COLO668 (cell line): ENCODE measurements around the gene MIP.
"Not testable (repeated sequence)": the region's sequence is repeated elsewhere in the genome, so short reads cannot be mapped to it uniquely, and the experiment has no call there.

Experiments used
- DNase-seq: peaks from one replicate; lab custom pipeline; 2025; ENCODE audit not compliant: unreplicated experiment; lab: John Stamatoyannopoulos, UW

MIP gene

DNA sequence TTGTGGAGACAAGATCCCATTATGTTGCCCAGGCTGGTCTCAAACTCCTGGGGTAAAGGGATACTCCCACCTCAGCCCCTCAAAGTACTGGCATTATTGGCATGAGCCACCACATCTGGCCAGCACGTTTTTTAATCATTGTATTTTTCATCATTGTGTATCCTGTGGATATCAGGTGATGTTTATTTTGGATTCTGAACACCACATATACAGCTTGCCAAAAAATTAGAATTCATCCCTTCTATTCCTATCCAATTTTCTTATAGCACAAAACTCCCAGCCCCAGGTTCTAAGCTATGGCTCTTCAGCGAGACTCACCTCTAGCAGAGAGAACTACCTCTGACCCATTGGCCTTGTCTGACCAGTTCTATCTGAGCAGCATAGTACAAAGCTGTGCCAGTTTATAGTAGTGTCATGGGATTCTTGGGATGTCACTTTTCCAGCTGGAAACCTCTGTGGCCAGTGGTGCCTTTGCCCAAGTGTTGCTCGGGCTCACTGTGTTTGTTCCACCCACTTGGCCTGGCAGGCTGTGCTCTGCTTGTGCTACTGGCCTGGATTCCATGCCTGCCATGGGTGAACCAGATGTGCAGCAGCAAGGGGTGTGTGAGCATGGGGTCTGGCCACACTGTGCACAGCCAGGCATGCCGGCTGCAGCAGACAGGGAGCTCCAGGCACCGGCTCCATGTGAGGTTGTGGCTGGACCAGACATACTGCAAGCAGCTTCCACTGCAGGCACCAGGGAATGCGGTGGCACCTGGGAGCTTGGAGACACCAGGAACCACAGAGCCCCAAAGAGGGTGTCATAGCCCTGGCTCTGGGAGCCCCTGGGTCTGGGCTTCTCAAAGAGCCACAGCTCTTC is 42.4 kb downstream of the MIP start:
- no peak for DNase-seq

DNA sequence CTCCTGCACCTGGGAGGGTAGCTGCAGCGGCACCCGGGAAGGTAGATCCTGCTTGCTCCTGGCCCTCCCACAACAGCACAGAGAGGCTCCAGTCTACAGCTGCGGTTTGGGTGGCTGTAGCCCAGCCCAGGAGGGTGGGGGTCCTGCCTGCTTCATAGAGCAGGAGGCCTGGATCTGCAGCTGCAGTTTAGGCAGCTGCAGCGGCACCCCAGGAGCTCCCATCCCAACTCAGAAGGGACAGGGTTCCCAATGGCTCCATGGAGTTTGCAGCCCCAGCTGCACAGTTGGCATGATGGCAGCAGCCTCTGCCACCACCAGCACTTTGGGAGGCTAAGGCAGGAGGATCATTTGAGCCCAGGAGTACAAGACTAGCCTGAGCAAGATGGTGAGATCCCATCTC is 43.7 kb downstream of the MIP start:
- no peak for DNase-seq

DNA sequence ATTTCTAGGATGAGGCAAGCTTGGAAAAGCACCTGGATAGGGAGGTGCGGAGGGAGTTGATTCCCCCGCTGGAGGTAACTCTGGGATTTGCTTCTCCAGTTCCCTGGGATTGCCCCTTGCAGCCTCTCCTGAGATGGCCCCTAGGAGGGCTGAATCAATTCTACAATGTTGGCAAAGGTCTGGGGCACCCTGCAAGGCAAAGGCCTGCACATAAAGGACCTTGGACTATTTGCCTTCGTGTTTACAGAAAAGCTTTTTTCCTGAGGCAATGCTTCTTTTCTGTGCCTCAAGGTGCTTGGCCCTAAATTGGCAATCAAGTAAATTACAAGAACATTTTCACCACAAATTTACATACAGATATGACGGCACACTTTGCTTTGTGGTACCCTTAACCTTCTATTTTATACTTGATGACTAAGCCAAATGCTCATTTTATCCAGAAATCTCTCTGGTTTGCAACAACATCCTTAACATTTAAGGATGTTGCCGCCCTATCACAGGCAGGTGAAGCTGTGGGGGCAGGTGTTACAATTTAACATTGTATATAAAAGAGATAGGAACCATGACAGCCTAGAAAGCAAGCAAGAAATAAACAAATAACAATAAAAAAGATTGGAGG is 45.5 kb downstream of the MIP start:
- DNase-seq: no peak

DNA sequence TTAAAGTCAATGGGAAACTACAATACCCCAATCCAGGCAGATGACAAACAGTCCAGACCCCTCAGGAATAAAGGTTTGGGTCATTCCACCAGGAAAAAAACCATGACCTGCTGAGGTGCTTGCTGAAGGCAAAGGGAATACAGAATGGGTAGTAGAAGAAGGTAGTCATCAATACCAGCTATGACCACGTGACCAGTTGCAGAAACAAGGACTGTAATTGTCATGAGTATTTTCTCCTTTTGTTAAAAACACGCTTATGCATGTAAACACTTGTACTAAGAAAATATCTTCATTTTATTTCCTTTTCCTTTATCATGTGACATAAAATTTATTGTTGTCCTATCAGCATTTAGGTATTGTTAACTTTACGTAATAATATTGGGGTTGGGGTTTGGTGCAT is 50.2 kb downstream of the MIP start:
- DNase-seq: not testable (repeated sequence)

DNA sequence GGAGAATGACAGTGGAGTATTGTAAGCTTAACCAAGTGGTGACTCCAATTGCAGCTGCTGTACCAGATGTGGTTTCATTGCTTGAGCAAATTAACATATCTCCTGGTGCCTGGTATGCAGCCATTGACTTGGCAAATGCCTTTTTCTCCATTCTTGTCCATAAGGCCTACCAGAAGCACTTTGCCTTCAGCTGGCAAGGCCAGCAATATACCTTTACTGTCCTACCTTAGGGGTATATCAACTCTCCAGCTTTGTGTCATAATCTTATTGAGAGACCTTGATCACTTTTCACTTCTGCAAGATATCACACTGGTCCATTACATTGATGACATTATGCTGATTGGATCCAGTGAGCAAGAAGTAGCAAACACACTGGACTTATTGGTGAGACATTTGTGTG is 52.8 kb downstream of the MIP start:
- DNase-seq: not testable (repeated sequence)

DNA sequence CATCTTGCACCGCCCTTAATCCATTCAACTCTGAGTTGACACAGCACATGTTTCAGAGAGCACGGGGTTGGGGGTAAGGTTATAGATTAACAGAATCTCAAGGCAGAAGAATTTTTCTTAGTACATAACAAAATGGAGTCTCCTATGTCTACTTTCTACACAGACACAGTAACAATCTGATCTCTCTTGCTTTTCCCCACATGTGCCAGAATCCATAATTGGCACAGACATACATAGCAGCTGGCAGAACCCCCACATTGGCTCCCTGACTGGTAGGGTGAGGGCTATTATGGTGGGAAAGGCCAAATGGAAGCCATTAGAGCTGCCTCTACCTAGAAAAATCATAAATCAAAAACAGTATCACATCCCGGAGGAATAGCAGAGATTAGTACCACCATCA is 53.3 kb downstream of the MIP start:
- not testable (repeated sequence) for DNase-seq
